Esophagus squamous epithelium (tissue), 4 donors: ENCODE results near the gene ZNF594.

Experiments
- CTCF ChIP-seq, 6 experiments: fragments of 450-650 bp in 4 of 6; fragments of 200-600 bp in 2 of 6; sonication (generic) in 2 of 6; IDR thresholded peaks; one replicate each; pipeline ENCODE4 v1.5.1; 2016 to 2019; ENCODE audit warnings: antibody characterized with exemption in 6 of 6, mild to moderate bottlenecking in 4 of 6, moderate library complexity in 4 of 6
- POLR2A ChIP-seq, 4 donors: fragments of 450-650 bp; IDR thresholded peaks; one replicate each; pipeline ENCODE4 v1.6.1; 2017; ENCODE audit warnings: antibody characterized with exemption in 4 of 4, mild to moderate bottlenecking in 4 of 4, moderate library complexity in 3 of 4

- TF ChIP-seq CTCF (IDR thresholded peaks at IDR 0.05) (no peak), POLR2A (IDR thresholded peaks at IDR 0.05) (no peak)
Observed at GRCh38 chr17:5184288-5184687, 7.4 kb downstream of the ZNF594 start.
